Stimulated activated CD4-positive, alpha-beta T cell treated with anti-CD3 and anti-CD28 coated beads, Interleukin-15, amount 100 ng/mL, for 24 hours (primary cell): ENCODE measurements around the gene TMX1.

Experiments used
- DNase-seq: peaks from one replicate; pipeline ENCODE4 v3.0.0-alpha.2; 2020

TMX1 gene

DNA sequence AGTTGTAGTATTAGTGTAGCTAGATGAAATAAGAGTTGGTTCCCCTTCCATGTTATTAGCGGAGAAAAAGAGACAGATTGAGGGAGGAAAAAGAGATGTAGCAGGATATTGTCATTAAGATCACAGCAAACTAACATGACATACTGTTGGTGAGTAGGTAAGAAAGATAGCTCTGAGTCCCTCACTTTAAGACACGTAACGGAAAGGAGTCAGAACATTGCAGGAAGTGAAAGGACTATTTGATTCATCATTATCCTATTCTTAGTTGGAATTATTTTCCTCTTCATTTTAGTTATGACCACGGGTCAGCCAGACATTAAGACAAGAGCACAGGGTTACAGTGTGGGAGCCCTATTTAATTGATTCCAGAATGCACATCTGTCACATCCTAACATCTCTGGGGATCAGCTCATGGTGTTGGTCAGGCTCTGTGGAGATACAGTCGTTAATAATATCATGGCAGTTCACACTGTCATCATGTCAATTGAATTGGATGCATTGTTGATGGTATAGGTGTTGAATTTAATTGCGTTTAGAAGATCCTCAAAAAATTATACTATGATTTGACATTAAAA lies 55.0 kb downstream of the TMX1 start:
- DNase-seq: no peak

DNA sequence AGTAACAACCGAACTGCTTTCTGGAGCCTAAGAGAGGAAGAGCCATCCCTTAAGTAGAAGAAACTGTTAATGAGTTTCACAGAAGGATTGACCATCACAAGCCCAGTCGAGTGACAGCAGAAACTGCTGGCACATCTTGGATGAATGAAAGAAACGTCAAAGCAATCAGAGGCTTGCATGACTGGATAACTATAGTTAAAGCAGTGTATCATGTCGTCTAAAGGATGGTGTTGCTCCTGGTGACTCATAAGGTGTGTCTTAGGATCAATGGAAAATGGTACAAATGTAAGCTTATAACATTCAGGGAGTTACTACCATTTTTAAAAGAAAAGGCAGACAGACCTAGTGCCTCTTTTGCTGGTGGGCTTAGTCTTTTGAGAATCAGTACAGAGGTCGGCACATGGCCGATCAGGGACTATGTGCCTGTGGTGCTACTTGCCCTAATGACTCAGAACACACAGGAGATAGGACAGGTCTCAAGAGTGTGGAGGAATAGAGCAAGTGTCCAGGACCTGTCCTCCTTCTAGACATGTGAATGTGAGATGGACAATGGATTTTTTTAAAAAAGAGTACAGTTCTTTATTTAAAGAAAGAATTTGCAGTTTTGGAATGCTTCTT lies 55.7 kb downstream of the TMX1 start:
- DNase-seq: no peak

DNA sequence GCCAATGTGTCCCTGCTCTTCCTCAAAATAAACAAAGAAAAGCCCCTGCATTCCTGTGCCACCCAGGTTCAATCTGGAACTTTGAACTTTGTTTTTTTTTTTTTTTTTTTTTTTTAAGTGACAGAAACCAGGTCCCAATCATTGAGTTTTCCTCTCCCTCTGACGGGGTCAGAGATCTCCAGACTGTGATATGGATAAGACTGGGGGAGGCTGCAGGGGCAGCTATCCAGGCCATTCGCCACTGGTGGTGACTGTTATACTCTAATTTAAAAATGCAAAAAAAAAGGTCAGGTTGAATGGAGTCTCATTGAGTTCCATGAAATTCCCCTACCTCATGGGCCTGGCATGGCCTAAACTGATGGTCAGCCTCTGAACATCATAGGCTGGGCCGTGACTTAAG lies 57.0 kb downstream of the TMX1 start:
- no peak for DNase-seq

DNA sequence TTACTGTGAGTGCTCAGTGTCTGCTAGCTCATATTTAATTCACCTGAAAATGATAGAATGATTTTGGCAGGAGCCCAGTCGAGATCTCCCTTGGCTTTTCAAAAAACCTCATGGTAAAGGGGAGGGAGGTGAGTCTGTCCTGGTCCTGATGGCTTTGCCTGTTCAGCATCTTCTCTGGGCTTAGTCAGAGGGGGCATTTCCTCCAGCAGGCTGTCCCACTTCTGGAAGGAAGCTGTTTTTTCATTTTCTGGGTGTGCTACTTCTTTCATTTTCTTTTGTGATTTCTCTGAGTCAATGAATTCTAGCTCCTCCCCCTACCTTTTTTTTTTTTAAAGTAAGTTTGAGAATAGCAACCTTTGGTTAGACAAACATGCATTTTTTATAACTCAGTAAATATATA lies 58.8 kb downstream of the TMX1 start:
- DNase-seq: peak; percentile 34

DNA sequence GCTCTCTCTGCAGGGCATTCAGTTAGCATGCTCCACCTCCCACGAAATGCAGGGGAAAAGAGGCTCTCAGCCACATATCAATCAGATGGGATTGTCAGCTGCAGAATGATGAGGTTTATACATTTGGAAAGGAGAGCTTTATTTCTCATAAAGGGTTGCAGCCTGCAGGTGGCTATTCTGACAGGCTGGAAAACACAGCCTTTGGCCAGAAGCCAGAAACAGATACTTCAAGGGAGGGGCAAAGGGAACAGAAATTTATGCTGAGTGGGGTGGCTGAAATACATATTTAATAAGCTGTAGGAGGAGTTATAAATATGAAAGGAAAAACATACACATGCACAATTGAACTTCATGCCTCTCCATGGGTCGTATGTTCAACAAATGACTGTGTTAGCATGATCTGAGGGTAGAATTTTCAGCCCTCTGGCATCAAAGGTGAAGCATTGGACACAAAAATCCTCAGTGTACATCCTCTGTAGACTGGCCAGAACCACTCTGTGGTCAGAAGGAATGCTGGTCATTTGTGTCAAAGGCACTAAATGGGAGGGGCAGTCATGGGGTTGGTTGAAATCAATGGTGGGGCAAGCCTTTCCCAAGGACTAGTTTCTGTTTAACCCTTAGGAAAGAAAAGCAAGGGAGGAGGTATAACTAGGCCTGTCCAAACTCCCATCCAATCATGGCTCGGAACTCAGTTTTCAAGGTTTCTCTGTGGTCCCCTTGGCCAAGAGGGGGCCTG lies 62.4 kb downstream of the TMX1 start:
- no peak for DNase-seq

GRCh38 chr14:51304438-51304837 lies 64.4 kb downstream of the TMX1 start:
- peak; percentile 54 for DNase-seq

DNA sequence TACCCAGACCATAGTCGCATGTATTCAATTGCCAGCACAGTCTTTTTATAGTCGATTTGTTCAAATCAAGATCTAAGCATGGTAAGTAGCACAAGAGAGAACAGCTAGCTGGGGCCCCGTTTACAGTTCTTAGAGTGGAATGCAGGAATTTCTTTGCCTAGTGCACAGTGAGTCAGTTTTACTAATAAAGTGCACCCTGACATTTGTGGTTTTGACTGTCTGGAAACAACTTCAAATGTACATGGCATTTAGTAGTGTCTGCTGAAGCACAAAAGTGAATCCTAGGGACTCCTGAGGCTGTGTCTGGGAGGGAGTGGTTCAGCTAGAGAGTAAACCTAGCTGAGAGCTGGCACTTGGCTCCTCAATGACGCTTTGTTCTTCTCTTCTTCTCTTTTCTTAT lies 64.9 kb downstream of the TMX1 start:
- peak; percentile 17 for DNase-seq

GRCh38 chr14:51305751-51306150 lies 65.7 kb downstream of the TMX1 start:
- no peak for DNase-seq
